HG02973 (cell line): ENCODE results near the gene ALOX12B.
"Not testable (repeated sequence)": the region's sequence is repeated elsewhere in the genome, so short reads cannot be mapped to it uniquely, and the experiment has no call there.

Experiments
- ATAC-seq: cut with Tn5 transposase; IDR thresholded peaks from one replicate; pipeline ENCODE4 v1.9.1; 2021; ENCODE audit warnings: moderate library complexity; ENCODE audit not compliant: unreplicated experiment

The ALOX12B gene

DNA sequence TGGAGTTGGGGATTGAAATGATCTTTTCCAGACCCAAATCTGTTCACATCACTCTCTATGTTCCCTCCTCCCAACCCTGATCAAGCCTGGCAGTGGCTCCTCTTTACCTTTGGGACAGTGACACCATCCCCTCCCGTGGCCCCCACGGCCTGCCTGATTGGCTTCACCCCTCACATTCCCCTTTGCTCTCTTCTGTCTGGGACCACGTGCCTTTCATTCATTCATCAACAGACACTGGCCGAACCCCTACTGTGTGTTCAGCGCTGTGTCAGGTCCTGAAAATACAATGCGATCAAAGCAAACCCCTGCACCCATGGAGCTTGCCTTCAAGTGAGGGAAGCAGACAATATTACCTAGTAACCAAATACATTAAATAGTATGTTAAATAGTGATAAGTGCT is 2.2 kb upstream of the ALOX12B start:
- ATAC-seq = no peak

DNA sequence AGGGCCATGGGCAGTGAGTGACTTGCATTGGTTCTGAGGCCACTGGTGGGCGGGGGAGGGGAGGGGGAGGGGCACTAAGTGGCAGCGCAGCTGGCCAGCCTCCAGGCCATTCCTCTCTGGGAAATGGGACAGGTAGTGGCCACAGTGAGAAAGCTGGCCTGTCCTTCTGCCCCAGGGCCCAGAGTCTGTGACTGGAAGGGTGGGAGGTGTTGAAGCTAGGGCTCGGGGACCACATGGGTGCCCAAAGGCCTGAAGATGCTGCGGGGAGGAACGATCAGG is 375 bp upstream of the ALOX12B start:
- no peak for ATAC-seq

DNA sequence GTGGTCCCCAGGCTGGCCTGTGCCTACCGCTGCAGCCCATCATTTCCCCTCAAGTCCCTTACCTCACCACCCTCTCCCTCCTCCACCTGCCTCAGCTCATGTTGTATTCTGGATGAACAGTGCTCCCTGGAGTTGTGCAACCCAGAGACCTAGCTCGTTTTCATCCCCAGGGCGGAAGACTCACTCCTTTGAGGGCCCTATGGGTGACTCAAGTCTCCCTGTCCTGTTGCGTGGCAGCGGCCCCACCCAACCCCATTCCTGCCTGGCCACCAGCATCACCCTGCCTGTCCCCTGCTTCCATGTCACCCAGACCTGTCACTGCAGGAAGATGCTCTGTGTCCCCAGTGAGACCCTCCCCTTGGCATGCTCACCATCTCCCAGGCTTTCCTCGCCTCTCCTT is 3.3 kb downstream of the ALOX12B start:
- ATAC-seq = no peak

DNA sequence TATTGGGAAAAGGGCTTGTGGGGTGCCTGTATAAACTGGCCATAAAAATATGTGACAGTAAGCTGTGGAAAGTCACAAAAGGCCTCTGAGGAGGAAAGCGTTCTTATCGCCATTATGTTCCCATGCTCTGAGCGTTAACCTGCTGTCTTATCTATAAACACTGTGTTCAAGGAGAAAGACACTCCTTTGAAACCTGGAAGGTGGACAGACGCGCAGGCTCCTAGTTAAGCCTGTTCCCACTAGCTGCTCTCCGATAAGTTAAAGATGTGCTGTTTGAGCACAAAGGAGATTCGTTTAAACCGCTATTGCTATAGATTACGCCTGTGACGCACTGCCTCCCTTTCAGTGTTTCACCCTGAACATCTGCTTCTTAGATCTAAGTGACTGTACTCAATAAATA is 5.2 kb downstream of the ALOX12B start:
- no peak for ATAC-seq

DNA sequence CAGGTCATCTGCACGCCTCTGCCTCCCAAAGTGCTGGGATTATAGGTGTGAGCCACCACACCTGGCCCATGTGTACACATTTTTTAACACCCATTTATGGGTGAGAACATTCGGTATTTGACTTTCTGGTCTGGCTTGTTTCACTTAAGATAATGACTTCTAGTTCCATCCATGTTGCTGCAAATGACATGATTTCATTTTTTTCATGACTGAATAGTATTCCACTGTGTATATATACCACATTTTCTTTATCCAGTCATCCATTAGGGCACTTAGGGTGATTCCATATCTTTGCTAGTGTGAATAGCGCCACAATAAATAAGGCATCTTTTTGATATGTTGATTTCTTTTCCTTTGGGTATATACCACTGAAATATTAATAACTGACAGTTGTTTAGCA is 5.6 kb downstream of the ALOX12B start:
- ATAC-seq = no peak

DNA sequence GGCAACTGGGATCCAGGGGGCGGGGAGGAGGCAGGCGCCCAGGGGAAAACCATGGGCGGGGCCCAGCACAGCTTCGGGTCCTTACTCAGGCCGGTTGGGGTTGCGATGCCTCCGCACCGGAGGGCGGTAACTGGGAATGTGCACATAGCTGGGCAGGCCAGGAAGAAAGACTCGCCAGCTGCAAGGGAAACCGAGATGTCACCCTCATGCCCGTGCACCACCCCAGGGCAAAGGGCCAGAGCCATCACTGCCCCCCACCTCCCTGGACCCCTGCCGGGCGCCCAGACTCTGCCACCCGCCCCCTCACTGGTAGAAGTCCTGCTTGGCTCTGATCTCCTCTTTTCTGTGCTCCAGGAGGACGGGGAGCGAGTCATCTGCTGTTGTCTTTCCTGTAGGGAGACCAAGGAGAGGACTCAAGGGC is 6.7 kb downstream of the ALOX12B start:
- ATAC-seq = no peak

DNA sequence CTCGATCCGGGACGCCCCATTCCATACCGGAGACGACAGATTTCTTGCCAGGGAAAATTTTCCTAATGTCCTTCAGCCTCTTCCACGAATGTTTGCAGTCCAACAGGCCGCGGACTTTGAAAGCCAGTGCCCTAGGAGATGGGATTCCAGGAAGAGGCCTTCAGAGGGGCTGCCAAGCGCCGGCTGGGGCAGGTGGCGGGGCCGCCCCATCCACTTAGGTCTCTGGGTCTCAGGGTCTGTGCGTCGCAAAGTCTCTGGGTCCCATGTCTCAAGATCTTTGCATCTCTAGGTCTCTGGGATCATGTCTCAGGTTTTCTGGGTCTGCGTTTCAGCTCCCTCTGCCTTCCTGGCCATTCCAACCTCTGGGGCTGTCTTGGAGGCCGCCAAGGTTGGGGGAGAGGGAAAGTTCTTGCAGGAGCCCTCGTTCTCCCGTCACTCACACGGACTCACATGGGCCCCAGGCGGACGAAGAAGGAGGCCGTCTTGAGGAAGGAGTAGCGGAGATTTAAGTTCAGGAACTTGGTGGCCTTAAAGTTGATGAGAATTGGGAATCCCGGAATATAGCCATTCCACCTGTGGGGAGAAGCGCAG is 7.2 kb downstream of the ALOX12B start:
- no peak for ATAC-seq

DNA sequence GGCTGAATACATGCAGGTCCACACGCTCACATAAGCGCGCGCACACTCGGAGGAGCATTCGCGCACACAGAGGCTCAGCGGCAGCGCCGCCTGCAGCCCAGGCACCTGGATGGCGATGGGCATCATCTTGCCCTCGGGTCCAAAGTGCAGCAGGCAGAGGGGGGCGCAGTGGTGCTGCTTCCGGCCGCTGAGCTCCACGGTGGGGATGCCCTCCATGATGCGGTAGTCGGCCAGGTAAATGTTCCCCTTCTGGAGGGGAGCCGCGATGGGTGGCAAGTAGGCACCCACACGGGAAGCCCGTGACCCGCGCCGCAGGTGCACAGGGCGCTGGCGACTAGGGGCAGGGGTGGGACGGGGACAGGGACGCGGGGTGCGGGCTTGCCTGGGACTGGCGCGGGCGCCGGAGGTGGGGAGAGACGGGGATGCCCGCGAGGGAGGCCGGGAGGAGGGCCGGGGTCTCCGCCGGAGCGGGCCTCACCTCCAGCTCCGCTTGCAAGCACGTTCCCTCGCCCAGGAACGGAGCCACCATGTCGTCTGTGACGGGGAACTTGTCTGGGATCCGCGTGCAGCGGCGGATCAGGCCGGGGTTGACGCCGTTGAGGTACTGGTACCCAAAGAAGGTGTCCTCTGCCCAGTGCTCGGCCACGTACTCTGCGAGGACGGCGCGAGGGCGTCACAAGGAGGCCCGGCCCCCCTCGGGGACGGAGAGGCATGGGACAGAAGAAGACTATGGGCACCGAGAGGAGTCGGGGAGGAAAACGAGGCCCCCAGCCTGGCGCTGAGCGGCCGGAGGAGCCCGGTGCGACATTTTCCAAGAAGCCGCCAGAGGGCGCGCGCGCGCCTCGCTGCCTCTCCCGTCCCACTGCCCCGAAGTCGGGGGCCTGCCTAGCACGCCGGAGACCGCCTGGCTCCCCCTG is 8.0 kb downstream of the ALOX12B start:
- peak; percentile 54 for ATAC-seq

DNA sequence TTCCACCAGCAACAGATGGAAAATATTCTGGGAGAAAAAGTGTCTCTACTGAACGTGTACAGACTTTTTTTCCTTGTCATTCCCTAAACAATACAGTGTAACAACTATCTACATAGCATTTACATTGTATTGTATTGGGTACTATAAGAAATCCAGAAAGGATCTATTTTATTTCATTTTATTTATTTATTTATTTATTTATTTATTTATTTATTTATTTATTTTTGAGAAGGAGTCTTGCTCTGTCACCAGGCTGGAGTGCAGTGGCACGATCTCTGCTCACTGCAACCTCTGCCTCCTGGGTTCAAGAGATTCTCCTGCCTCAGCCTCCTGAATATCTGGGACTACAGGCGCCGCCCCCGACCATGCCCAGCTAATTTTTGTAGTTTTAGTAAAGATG is 9.6 kb downstream of the ALOX12B start:
- ATAC-seq = not testable (repeated sequence)

DNA sequence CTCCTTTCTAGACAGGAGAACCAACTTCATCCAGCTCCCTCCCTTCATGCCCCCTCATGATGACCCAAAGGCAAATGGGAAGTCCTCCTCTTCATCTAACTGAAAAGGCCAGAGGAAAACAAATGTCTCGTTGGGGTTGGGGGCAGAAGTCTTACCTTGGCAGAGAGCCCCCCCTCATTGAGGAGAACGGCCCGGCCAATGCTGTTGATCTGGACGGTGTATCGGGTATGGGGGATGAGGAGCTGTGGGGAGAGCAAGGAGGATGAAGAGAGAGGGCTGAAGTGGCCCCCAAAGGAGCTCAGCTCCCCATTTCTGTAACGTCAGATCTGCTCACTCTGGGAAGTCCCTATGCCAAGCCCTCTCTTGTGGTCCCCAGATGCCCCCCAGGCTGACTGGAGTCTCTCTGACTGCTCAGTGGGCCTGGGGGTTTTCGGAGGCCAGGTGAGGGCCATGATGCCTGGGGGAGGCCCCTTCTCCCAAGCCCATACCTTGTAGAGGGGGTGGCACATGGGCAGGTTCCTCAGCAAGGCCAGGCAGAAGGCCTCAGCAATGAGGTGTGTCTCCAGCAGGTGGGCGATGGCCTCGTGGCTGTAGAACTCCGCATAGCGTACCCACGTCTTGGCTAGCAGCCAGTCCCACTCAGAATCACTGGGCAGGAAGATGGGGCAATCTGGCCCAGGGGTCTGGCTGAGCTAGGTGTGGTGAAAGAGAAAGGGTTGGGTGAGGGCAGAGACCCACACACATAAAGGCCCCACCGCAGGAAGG is 10.8 kb downstream of the ALOX12B start:
- no peak for ATAC-seq

DNA sequence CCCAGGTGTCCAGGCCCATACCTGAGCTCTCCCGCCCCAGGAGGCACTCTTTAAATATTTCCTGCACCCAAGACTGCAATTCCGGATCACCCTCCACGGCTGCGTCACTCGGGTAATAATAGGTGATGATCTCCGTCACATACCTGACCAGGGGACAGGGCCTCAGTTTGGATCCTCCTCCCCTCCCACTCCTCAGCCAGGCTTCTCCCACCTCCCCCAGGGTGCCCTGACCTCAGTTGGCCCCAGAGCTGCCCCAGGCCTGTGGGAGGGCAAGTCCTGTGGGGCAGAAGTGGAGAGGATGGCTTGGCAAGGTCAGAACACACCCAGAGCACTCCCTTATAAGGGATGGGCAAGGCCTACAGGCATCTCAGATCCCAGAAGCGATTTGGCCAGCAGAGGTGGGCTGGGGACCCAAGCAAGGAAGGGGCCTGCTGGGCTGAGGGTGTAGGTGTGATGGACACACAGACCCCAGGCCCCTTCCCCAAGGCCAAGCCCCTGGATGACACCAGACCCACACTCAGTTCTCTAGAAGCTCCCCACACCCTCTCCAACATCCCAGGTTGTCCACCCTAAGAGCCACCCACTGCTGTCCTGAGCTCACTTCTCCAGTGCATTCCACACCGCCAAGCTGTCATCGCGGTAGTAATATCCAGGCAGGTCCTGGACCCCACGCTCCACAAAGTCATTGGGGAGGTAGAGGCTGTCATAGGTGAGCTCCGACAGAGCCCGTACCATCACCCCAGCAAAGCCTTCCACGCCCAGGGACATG is 11.8 kb downstream of the ALOX12B start:
- ATAC-seq = no peak

DNA sequence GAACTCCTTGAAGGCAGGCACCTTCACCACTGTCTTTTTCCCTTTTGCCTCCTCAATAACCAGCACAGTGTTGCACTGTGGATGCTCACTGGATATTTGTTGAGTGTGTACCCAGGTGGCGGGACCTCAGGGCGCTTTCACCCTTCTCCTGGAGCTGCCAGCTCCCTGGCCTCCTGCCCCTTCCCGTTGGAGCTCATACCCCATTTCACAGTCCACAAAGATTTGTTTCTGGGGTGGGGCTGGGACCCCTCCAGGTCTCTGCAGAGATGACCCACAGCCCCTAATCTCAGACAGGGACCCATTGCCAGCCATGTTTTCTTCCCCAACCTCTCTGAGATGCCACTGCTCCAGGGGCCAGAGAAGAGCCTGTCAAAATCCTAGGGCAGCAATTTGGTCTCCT is 12.4 kb downstream of the ALOX12B start:
- no peak for ATAC-seq

DNA sequence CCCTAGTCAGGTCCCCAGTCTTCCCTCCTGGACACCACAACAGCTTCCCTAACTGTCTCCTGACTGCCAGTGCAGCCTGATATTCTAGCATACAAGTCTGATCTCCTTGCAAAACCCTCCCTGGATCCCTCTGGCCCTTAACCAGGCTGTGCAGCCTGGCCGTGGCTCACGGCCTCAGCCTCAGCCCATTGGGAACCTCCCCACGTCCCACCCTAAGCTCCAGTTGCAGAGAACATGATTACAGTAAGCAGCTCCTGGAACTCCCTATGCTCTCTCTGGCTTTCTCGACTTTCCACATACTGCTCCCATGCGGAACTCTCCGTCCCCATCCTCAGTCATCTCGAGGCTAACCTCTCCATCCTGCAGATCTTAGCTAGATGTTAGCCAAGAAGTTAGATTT is 13.0 kb downstream of the ALOX12B start:
- no peak for ATAC-seq

DNA sequence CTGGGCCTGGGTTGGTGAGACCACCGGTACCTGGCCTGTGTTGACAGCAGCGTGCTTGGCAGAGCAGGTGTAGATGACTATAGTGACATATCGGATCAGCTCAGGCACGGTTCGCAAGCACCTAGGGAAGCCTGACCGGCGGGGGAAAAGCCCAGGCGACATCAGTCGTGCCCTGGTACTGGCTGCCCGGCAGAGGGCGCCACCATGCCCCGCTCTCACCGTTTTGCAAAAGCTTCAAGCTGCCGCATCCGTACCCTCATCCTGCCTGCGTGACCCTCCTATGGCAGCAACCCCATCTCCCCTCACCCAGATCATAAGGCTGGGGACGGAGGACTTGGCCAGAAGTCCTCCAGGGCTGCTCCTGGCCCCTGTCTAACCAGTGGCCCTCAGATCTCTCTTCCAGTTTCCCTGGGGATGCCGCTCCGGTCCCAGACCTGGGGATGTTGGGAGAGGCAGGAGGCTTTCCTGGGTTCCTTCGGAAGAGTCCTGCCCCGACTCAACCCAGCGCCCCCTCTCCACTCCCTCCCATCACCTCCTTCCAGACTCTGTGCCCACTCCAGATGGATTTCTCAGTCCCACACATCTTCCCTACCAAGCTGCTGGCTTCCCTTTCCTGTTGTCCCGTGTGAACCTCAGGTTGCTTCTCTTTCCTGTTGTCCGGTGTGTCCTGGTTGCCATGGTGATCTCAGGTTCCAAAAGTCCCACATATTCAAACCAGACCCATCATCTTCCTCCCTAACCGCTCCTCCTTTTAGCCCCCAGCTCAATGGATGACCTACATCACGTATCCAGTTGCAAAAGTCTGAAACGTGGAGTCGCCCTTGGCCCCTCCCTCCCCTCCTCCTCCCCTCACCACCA is 13.7 kb downstream of the ALOX12B start:
- no peak for ATAC-seq

DNA sequence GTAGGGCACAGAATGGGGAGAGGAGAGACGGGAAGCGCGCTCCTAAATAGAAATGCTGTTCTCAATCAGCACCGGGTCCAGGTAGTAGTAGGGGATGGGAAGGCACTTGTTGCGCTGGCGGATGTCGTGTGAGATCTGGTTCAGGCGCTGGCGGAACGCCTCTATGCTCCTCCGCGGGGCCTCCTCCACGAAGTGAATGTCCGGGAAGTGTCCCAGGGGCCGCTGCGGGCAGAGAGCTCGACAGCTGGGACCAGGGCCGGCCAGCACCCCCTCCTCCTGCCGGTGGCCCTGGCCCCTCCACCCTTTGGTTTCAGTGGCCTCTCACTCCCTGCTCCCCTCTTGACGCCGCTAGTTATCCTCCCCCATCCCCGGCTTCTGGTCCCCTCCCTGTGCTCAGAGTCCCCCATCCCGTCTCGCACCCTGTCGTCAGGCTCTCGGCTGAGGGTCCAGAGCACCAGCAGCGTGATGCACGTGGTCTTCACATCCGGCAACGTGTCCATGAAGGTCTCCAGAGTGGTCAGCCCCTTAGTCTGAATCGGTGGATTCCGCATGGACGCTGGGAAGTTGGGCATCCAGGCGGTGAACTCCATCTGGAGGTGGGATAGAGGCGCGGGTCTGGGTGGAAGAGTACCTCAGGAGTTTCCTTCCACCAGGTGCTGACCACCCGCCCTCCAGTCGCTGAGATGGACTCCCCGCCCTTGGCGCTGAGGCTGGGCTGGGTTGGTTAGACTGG is 14.6 kb downstream of the ALOX12B start:
- no peak for ATAC-seq

DNA sequence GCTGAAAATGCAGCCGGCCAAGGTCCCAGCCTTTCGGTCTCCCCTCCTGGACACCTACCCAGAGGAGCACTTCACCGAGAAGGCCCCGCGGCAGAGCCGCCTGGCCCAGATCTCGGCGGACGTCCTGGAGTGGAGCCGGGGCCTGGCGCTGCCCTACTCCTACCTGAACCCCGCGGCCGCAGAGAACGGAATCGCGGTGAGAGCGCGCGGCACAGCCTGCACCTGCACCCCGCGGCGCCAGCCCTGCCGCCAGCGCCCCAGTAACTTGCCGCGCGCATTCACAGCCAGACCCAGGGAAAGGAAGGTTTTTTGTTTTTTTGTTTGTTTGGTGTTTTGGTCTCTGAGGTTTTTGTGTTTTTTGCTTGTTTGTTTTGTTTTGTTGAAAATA is 15.2 kb downstream of the ALOX12B start:
- ATAC-seq = no peak

DNA sequence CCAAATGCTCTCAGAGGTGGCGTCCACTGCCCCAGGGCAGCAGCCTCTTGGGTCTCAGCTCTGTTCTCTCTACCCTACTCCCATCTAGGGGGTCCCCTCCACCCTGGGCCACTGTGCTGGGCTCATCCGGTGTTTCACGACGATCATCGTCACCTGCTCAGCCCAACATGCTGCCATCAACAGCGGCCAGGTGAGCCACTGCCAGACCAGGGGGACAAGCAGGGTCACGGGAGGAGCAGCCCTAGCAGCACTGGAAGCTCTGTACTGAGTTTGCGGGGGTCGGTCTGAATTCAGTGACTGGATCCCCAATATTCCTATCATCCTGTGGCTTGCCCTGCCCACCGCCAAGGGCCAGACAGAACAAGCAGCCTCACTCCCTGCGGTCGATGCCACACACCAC is 16.0 kb downstream of the ALOX12B start:
- no peak for ATAC-seq

DNA sequence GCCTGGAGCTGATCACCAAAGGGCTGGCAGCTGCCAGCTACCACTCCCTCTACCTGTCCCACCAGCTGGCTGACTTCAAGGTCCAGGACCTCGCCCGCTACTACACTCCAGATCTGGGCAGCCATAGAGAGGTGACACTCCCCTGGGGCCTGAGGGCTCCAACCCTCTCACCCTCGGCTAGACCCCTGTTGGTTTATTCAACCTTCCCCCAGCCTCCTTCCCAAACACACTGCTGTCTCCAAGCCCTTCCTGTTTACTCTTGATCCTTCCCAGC is 18.0 kb downstream of the ALOX12B start:
- ATAC-seq = no peak

DNA sequence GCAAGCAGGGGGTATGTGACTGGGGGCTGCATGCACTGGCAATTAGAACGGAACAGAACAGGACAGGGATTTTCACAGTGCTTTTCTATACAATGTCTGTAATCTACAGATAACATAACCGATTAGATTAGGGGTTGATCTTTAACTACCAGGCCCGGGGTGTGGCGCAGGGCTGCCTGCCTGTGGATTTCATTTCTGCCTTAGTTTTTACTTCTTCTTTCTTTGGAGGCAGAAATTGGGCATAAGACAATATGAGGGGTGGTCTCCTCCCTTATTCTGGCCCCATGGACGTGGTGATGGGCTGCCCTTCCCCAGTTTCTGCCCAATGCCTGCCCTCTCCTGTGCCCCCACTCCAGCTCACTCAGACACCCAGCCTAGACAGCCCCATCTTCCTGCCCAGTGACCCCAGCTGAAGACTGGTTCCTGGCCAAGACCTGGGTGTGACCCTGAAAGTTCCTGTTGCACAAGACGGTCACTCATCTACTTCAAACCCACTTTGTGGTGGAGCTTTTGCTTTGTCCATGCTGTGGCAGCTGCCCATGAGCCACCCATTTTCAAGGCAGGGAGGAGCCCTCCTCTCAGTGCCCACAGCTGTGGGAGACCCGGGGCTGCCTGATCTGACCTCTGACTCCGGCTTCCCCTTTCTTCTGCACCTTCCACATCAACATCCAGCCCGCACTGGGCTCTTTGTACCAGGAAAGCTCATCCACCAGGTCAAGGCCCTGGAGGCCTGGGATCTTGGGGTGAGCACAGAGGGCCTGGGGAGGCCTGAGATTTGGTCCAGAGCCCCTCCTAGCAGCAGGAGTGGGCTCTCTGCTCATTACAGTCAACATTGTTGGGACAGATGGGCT is 18.6 kb downstream of the ALOX12B start:
- no peak for ATAC-seq
